Endothelial cell of umbilical vein (primary cell): ENCODE measurements around the gene FBXL17. TPM values are rescaled to one million over a fixed set of nuclear protein-coding genes. Genes with fewer than 3 reads are reported as not detected.

Experiments
- BruUV-seq: library from RNA; stranded (reverse); fragments of 400-500 nt; replicated peaks from 2 replicates; lab custom pipeline; 2021; lab: Mats Ljungman, UMichigan
- CTCF ChIA-PET: fragments of 300-600, 350-600 bp; sonication (Branson Sonifier 250); formaldehyde crosslinking; loops from one replicate; lab custom pipeline; 2021; ENCODE audit warnings: antibody characterized with exemption, inconsistent platforms; lab: Charles Lee
- POLR2A ChIA-PET: fragments of 300-600, 350-600 bp; sonication (Branson Sonifier 250); formaldehyde crosslinking; loops from one replicate; lab custom pipeline; 2021; ENCODE audit warnings: antibody characterized with exemption, inconsistent platforms; lab: Charles Lee
- DNase-seq: peaks from one replicate; pipeline ENCODE4 v3.0.0-alpha.2; 2011; ENCODE audit warnings: low read depth, low spot score
- FAIRE-seq: peaks from 2 replicates; lab custom pipeline; 2011; peaks lifted over from hg19 to GRCh38; lab: Jason Lieb, UNC
- H2AFZ ChIP-seq: 2 replicates; pipeline ENCODE4 v1.6.0; 2012; ENCODE audit warnings: low read depth, low read length, control low read depth, inconsistent platforms
- H3K27ac ChIP-seq: 2 replicates; pipeline ENCODE4 v1.5.1; 2011; ENCODE audit warnings: low read depth, mild to moderate bottlenecking, control low read depth, low read length, moderate library complexity; ENCODE audit not compliant: insufficient read depth
- H3K27me3 ChIP-seq, 2 experiments: 2 replicates each; pipeline versions ENCODE4 v1.6.0 to v1.6.1; 2011; ENCODE audit warnings: low read length in 2 of 2, mixed read lengths in 1 of 2; ENCODE audit not compliant: control insufficient read depth in 2 of 2, insufficient read depth in 2 of 2
- H3K36me3 ChIP-seq, 2 experiments: 2 replicates in 1 of 2; 3 replicates in 1 of 2; pipeline ENCODE4 v1.5.1; 2011; ENCODE audit warnings: low read length in 2 of 2, mild to moderate bottlenecking in 1 of 2, moderate library complexity in 1 of 2; ENCODE audit not compliant: control insufficient read depth in 2 of 2, insufficient read depth in 2 of 2; ENCODE audit errors: extremely low read depth in 1 of 2
- H3K4me1 ChIP-seq: 3 replicates; pipeline ENCODE4 v1.5.1; 2011; ENCODE audit warnings: mild to moderate bottlenecking, low read length; ENCODE audit not compliant: control insufficient read depth, insufficient read depth; ENCODE audit errors: extremely low read depth
- H3K4me2 ChIP-seq: 2 replicates; pipeline ENCODE4 v1.6.1; 2011; ENCODE audit warnings: low read length, control low read depth, mixed read lengths; ENCODE audit not compliant: insufficient read depth
- H3K4me3 ChIP-seq, 3 experiments: fragments of 200-600 bp in 1 of 3; sonication (generic), shearing (Covaris generic) in 1 of 3; replicated peaks in 1 of 3; 2 replicates each; pipeline ENCODE4 v1.5.1; 2011 to 2016; ENCODE audit warnings: control low read depth in 3 of 3, low read length in 3 of 3, mild to moderate bottlenecking in 2 of 3, inconsistent platforms in 1 of 3, low read depth in 1 of 3, moderate library complexity in 1 of 3; ENCODE audit not compliant: insufficient read depth in 1 of 3
- H3K79me2 ChIP-seq: 2 replicates; pipeline ENCODE4 v1.6.0; 2012; ENCODE audit warnings: low read length, inconsistent platforms; ENCODE audit not compliant: control insufficient read depth, insufficient read depth
- H3K9ac ChIP-seq: replicated peaks from 2 replicates; pipeline ENCODE3; 2011; ENCODE audit warnings: low read length, control low read depth; ENCODE audit not compliant: insufficient read depth; ENCODE audit errors: extremely low read depth
- H3K9me1 ChIP-seq: replicated peaks from 3 replicates; pipeline ENCODE4 v1.6.0; 2011; ENCODE audit warnings: mild to moderate bottlenecking, low read length; ENCODE audit not compliant: control insufficient read depth, insufficient read depth; ENCODE audit errors: extremely low read depth
- H3K9me3 ChIP-seq: replicated peaks from 2 replicates; pipeline ENCODE4 v1.5.1; 2012; ENCODE audit warnings: low read length, inconsistent platforms; ENCODE audit not compliant: control insufficient read depth, insufficient read depth
- H4K20me1 ChIP-seq: replicated peaks from 2 replicates; pipeline ENCODE3; 2011; ENCODE audit warnings: mild to moderate bottlenecking, low read length; ENCODE audit not compliant: control insufficient read depth, insufficient read depth; ENCODE audit errors: extremely low read depth
- CTCF ChIP-seq, 2 donors: IDR thresholded peaks; 1 replicate in 1 of 2; 2 replicates in 1 of 2; pipeline ENCODE4 v1.5.1; 2011; ENCODE audit warnings: low read length in 2 of 2, mild to moderate bottlenecking in 2 of 2, moderate library complexity in 2 of 2, control low read depth in 1 of 2, inconsistent platforms in 1 of 2, low read depth in 1 of 2; ENCODE audit not compliant: insufficient read depth in 1 of 2; ENCODE audit errors: extremely low read depth in 1 of 2
- EZH2 ChIP-seq: IDR thresholded peaks from 2 replicates; pipeline ENCODE4 v1.6.1; 2012; ENCODE audit warnings: borderline replicate concordance, low read depth, mild to moderate bottlenecking, moderate library complexity, low read length, inconsistent platforms; ENCODE audit not compliant: severe bottlenecking
- FOS ChIP-seq: IDR thresholded peaks from 2 replicates; pipeline ENCODE4 v1.6.1; 2011; ENCODE audit warnings: mild to moderate bottlenecking, low read length, moderate library complexity, borderline replicate concordance; ENCODE audit not compliant: insufficient read depth
- GATA2 ChIP-seq: IDR thresholded peaks from 2 replicates; pipeline ENCODE4 v1.7.0; 2011; ENCODE audit warnings: low read depth, mild to moderate bottlenecking, moderate library complexity, mixed read lengths, low read length; ENCODE audit not compliant: insufficient read length, insufficient read depth
- JUN ChIP-seq: IDR thresholded peaks from 2 replicates; pipeline ENCODE4 v1.6.1; 2011; ENCODE audit warnings: borderline replicate concordance, low read depth; ENCODE audit not compliant: insufficient read length, insufficient read depth
- MAX ChIP-seq: IDR thresholded peaks from 2 replicates; pipeline ENCODE4 v1.6.1; 2011; ENCODE audit not compliant: insufficient read depth, insufficient read length
- MYC ChIP-seq: IDR thresholded peaks from one replicate; pipeline ENCODE4 v1.6.1; 2011; ENCODE audit warnings: mild to moderate bottlenecking, low read depth, low read length
- POLR2A ChIP-seq: IDR thresholded peaks from 2 replicates; pipeline ENCODE4 v1.6.1; 2012; ENCODE audit warnings: low read depth, mild to moderate bottlenecking, control low read depth, low read length
- POLR2AphosphoS5 ChIP-seq: IDR thresholded peaks from 2 replicates; pipeline ENCODE4 v1.6.1; 2012; ENCODE audit warnings: low read depth, mild to moderate bottlenecking, control low read depth, low read length, moderate library complexity; ENCODE audit not compliant: insufficient read depth
- dilution Hi-C: fragments of 300-500 bp; cut with MboI; formaldehyde crosslinking; loops from one replicate; pipeline ENCODE4 v1.15.0; 2019; ENCODE audit warnings: low sequenced_read_pairs; ENCODE audit not compliant: extremely low pct_ligation_motif_present
- intact Hi-C: fragments of 100-400 bp; cut with micrococcal nuclease; formaldehyde crosslinking; loops from one replicate; pipeline ENCODE4 v1.10.0; 2022
- polyA plus RNA-seq, 4 experiments: library from polyadenylated mRNA; depleted of rRNA in 3 of 4; stranded (reverse) in 3 of 4; unstranded in 1 of 4; fragments of >200 nt; gene quantifications; 2 replicates each; pipeline versions ENCODE4 v1.2.1 to v1.2.3, GENCODE V29; 2011 to 2012; ENCODE audit warnings: missing spikeins in 1 of 4
- total RNA-seq: library from RNA; stranded (reverse); gene quantifications from 2 replicates; pipeline ENCODE4 v1.2.3, GENCODE V29; 2021

Gene FBXL17
- total and polyA plus RNA-seq, 2 donors (not counting 3 experiments of a cell fraction or from before 2014, with no cell fraction given), result 2.7 to 8.8 TPM

GRCh38 chr5:107982703-107983425, 399.0 kb downstream of the FBXL17 start:
- Histone ChIP-seq H3K9me3 (no peaks in the 10 kb centered on the region), H3K9ac (no peak overlapping the region), H3K79me2 (no peaks in the 10 kb centered on the region), H3K4me2 (no peak overlapping the region), H3K4me3 (no peak overlapping the region), H4K20me1 (no peaks in the 10 kb centered on the region), H3K36me3 (no peaks in the 10 kb centered on the region), H3K9me1 (no peaks in the 10 kb centered on the region), H3K27ac (no peak overlapping the region), H2AFZ (no peak overlapping the region), H3K27me3 (no peaks in the 10 kb centered on the region), H3K4me1 (peaks cover 3% of the 10 kb centered on the region)
- dilution Hi-C loops, result no loop called here
- POLR2A ChIA-PET, result no interaction called here
- intact Hi-C loops, result no loop called here
- CTCF ChIA-PET, result no interaction called here
- TF ChIP-seq FOS (no peak), EZH2 (no peak), MYC (no peak), POLR2AphosphoS5 (no peak), GATA2 (no peak), POLR2A (no peak)
- no peak for DNase-seq
- BruUV-seq, result no TSS peak
- FAIRE-seq, result no peak

- DNase-seq, result no peak
- no peak overlapping the region for H2AFZ ChIP-seq
- H3K4me3 ChIP-seq, result no peak overlapping the region
- TF ChIP-seq CTCF (IDR thresholded peaks at IDR 0.05; ENCODE audit: extremely low read depth in 1 of 2, insufficient read depth in 1 of 2, low read depth in 1 of 2, low read length in 2 of 2) (no peak), POLR2AphosphoS5 (no peak), FOS (no peak), JUN (no peak), POLR2A (no peak), GATA2 (no peak), MYC (no peak), MAX (no peak), EZH2 (no peak)
- no TSS peak for BruUV-seq
- H3K4me2 ChIP-seq, result no peak overlapping the region
- intact Hi-C loops (no loop called here), dilution Hi-C loops (no loop called here)
- H3K4me1 ChIP-seq, result peaks cover 3% of the 10 kb centered on the region
- H3K27ac ChIP-seq, result no peak overlapping the region
- H3K27me3 ChIP-seq, result no peaks in the 10 kb centered on the region
- ChIA-PET POLR2A (no interaction called here), CTCF (no interaction called here)
- no peaks in the 10 kb centered on the region for H3K36me3 ChIP-seq
- no peak overlapping the region for H3K9ac ChIP-seq
- H4K20me1 ChIP-seq, result no peaks in the 10 kb centered on the region
- no peak for FAIRE-seq
- no peaks in the 10 kb centered on the region for H3K9me3 ChIP-seq
- no peaks in the 10 kb centered on the region for H3K9me1 ChIP-seq
- H3K79me2 ChIP-seq, result no peaks in the 10 kb centered on the region
Observed at GRCh38 chr5:107980923-107981692, 400.8 kb downstream of the FBXL17 start.
